HepG2 (cell line): ENCODE results near the gene RREB1. TPM values are rescaled to one million over a fixed set of nuclear protein-coding genes. Genes with fewer than 3 reads are reported as not detected.

Source experiments
- AFF4 ChIP-seq: sonication (generic); formaldehyde crosslinking; IDR thresholded peaks from 2 replicates; pipeline ENCODE4 v1.4.0; 2020; ENCODE audit warnings: missing genetic modification reagents
- HCFC1 ChIP-seq: fragments of 150-350 bp; IDR thresholded peaks from 2 replicates; pipeline ENCODE4 v1.6.1; 2014; ENCODE audit warnings: low read depth, low read length
- NFYB ChIP-seq: sonication (generic); formaldehyde crosslinking; IDR thresholded peaks from 2 replicates; pipeline ENCODE4 v1.4.0; 2020; ENCODE audit warnings: missing genetic modification reagents
- NKX3-1 ChIP-seq: sonication (generic); formaldehyde crosslinking; IDR thresholded peaks from 2 replicates; pipeline ENCODE4 v1.5.0; 2020; ENCODE audit warnings: missing genetic modification reagents
- PHF21A ChIP-seq: sonication (generic); formaldehyde crosslinking; IDR thresholded peaks from 2 replicates; pipeline ENCODE4 v1.5.0; 2020; ENCODE audit warnings: mild to moderate bottlenecking, missing genetic modification reagents
- THYN1 ChIP-seq: sonication (generic); formaldehyde crosslinking; IDR thresholded peaks from 2 replicates; pipeline ENCODE4 v1.8.1; 2023; ENCODE audit warnings: low read depth, mild to moderate bottlenecking, moderate library complexity, missing genetic modification reagents, borderline replicate concordance
- WIZ ChIP-seq: sonication (generic); formaldehyde crosslinking; IDR thresholded peaks from 2 replicates; pipeline ENCODE4 v1.5.1; 2020; ENCODE audit warnings: mild to moderate bottlenecking, missing genetic modification reagents
- ZNF143 ChIP-seq: sonication (generic); formaldehyde crosslinking; IDR thresholded peaks from 2 replicates; pipeline ENCODE4 v1.4.0; 2020; ENCODE audit warnings: missing genetic modification reagents
- ZNF607 ChIP-seq: sonication (generic); formaldehyde crosslinking; IDR thresholded peaks from 2 replicates; pipeline ENCODE4 v1.5.1; 2020; ENCODE audit warnings: missing genetic modification reagents, mild to moderate bottlenecking, borderline replicate concordance
- polyA plus RNA-seq, 8 experiments: library from polyadenylated mRNA; depleted of rRNA in 3 of 8; stranded (reverse) in 7 of 8; unstranded in 1 of 8; fragments of >200 nt; fragmentation: Illumina TruSeq in 4 of 8; extraction: Trizol in 4 of 8; gene quantifications; 2 replicates each; pipeline versions ENCODE4 v1.2.1 to v1.2.3, GENCODE V29; 2011 to 2016; ENCODE audit warnings: low read depth in 4 of 8, missing spikeins in 1 of 8, mixed read lengths in 1 of 8; ENCODE audit not compliant: insufficient read depth in 1 of 8
- total RNA-seq, 5 experiments: library from RNA; depleted of rRNA; stranded (reverse); fragments of >200 nt; fragmentation: Illumina TruSeq; extraction: Trizol; gene quantifications; 2 replicates each; pipeline ENCODE4 v1.2.3, GENCODE V29; 2016; ENCODE audit warnings: low read depth in 1 of 5
- TF ChIP-seq, protein P1 (sequence below): sonication (generic); formaldehyde crosslinking; IDR thresholded peaks from 2 replicates; pipeline ENCODE4 v1.5.1; 2020; ENCODE audit warnings: mild to moderate bottlenecking, missing genetic modification reagents
- TF ChIP-seq, protein P2 (sequence below): sonication (generic); formaldehyde crosslinking; IDR thresholded peaks from 2 replicates; pipeline ENCODE4 v1.4.0; 2020; ENCODE audit warnings: missing genetic modification reagents
- TF ChIP-seq, protein P3 (sequence below): sonication (generic); formaldehyde crosslinking; conservative IDR thresholded peaks from 2 replicates; pipeline ENCODE4 v1.4.0; 2020; ENCODE audit warnings: missing genetic modification reagents
- TF ChIP-seq, protein P4 (sequence below): sonication (generic); formaldehyde crosslinking; IDR thresholded peaks from 2 replicates; pipeline ENCODE4 v1.5.0; 2020; ENCODE audit warnings: mild to moderate bottlenecking, missing genetic modification reagents, borderline replicate concordance

Gene RREB1
- total and polyA plus RNA-seq, 2 of the 13 experiments (the other 11 are each of a cell fraction or from before 2014, with no cell fraction given): 6.1 to 23.2 TPM

DNA sequence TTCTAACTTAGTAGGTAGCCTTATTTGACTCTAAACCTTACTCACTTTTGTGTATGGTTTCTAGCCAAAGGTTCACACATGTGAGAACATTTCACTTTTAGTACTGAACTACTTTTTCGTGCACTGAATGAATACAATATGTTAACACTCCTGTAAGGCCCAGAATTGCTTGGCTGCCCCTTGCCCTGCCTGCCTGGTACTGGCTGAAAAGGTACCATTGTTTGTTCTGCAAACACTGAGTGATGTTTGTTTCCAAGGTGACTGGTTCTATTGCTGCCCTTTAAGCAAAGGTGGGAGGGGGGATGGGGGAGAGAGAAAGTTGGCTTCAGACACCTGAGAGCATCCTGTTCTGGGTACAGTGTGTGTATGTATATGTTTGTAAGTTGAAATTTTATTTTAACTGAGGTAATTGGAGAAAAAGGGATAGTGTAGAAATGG, 31.2 kb downstream of the RREB1 start (continued):
- TF ChIP-seq, protein P1, sequence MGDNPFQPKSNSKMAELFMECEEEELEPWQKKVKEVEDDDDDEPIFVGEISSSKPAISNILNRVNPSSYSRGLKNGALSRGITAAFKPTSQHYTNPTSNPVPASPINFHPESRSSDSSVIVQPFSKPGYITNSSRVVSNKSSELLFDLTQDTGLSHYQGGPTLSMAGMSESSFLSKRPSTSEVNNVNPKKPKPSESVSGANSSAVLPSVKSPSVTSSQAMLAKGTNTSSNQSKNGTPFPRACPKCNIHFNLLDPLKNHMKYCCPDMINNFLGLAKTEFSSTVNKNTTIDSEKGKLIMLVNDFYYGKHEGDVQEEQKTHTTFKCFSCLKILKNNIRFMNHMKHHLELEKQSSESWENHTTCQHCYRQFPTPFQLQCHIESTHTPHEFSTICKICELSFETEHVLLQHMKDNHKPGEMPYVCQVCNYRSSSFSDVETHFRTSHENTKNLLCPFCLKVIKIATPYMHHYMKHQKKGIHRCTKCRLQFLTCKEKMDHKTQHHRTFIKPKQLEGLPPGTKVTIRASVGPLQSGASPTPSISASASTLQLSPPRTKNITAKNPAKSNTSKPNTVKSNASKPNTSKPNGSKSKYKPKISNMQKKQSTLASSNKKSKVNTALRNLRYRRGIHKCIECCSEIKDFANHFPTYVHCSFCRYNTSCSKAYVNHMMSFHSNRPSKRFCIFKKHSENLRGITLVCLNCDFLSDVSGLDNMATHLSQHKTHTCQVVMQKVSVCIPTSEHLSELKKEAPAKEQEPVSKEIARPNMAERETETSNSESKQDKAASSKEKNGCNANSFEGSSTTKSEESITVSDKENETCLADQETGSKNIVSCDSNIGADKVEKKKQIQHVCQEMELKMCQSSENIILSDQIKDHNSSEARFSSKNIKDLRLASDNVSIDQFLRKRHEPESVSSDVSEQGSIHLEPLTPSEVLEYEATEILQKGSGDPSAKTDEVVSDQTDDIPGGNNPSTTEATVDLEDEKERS (CRISPR knock-in tag): peak; percentile 74; the same call in 1 of the 2 replicates
- TF ChIP-seq NFYB (CRISPR knock-in tag): no peak
- TF ChIP-seq NKX3-1: no peak
- TF ChIP-seq, protein P2, sequence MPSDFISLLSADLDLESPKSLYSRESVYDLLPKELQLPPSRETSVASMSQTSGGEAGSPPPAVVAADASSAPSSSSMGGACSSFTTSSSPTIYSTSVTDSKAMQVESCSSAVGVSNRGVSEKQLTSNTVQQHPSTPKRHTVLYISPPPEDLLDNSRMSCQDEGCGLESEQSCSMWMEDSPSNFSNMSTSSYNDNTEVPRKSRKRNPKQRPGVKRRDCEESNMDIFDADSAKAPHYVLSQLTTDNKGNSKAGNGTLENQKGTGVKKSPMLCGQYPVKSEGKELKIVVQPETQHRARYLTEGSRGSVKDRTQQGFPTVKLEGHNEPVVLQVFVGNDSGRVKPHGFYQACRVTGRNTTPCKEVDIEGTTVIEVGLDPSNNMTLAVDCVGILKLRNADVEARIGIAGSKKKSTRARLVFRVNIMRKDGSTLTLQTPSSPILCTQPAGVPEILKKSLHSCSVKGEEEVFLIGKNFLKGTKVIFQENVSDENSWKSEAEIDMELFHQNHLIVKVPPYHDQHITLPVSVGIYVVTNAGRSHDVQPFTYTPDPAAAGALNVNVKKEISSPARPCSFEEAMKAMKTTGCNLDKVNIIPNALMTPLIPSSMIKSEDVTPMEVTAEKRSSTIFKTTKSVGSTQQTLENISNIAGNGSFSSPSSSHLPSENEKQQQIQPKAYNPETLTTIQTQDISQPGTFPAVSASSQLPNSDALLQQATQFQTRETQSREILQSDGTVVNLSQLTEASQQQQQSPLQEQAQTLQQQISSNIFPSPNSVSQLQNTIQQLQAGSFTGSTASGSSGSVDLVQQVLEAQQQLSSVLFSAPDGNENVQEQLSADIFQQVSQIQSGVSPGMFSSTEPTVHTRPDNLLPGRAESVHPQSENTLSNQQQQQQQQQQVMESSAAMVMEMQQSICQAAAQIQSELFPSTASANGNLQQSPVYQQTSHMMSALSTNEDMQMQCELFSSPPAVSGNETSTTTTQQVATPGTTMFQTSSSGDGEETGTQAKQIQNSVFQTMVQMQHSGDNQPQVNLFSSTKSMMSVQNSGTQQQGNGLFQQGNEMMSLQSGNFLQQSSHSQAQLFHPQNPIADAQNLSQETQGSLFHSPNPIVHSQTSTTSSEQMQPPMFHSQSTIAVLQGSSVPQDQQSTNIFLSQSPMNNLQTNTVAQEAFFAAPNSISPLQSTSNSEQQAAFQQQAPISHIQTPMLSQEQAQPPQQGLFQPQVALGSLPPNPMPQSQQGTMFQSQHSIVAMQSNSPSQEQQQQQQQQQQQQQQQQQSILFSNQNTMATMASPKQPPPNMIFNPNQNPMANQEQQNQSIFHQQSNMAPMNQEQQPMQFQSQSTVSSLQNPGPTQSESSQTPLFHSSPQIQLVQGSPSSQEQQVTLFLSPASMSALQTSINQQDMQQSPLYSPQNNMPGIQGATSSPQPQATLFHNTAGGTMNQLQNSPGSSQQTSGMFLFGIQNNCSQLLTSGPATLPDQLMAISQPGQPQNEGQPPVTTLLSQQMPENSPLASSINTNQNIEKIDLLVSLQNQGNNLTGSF (CRISPR knock-in tag): no peak
- no peak for TF ChIP-seq ZNF143 (CRISPR knock-in tag)
- TF ChIP-seq, protein P3, sequence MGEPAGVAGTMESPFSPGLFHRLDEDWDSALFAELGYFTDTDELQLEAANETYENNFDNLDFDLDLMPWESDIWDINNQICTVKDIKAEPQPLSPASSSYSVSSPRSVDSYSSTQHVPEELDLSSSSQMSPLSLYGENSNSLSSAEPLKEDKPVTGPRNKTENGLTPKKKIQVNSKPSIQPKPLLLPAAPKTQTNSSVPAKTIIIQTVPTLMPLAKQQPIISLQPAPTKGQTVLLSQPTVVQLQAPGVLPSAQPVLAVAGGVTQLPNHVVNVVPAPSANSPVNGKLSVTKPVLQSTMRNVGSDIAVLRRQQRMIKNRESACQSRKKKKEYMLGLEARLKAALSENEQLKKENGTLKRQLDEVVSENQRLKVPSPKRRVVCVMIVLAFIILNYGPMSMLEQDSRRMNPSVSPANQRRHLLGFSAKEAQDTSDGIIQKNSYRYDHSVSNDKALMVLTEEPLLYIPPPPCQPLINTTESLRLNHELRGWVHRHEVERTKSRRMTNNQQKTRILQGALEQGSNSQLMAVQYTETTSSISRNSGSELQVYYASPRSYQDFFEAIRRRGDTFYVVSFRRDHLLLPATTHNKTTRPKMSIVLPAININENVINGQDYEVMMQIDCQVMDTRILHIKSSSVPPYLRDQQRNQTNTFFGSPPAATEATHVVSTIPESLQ (CRISPR knock-in tag): no peak
- no peak for TF ChIP-seq WIZ (CRISPR knock-in tag)
- no peak for TF ChIP-seq AFF4
- no peak for TF ChIP-seq HCFC1
- peak; percentile 81; the same call in 1 of the 2 replicates for TF ChIP-seq PHF21A (CRISPR knock-in tag)
- no peak for TF ChIP-seq ZNF607 (CRISPR knock-in tag)
- no peak for TF ChIP-seq THYN1
- TF ChIP-seq, protein P4, sequence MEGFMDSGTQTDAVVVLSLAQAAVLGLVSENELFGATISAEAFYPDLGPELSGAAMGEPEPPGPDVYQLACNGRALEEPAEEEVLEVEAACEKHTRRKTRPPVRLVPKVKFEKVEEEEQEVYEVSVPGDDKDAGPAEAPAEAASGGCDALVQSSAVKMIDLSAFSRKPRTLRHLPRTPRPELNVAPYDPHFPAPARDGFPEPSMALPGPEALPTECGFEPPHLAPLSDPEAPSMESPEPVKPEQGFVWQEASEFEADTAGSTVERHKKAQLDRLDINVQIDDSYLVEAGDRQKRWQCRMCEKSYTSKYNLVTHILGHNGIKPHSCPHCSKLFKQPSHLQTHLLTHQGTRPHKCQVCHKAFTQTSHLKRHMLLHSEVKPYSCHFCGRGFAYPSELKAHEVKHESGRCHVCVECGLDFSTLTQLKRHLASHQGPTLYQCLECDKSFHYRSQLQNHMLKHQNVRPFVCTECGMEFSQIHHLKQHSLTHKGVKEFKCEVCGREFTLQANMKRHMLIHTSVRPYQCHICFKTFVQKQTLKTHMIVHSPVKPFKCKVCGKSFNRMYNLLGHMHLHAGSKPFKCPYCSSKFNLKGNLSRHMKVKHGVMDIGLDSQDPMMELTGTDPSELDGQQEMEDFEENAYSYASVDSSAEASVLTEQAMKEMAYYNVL (CRISPR knock-in tag): peak; percentile 79; the same call in 1 of the 2 replicates
